Inflammatory macrophage treated with lipopolysaccharide for 4 hours (primary cell): ENCODE results near the gene MUC2.
A peak's percentile ranks its signal among the peaks of the same experiment; 100 is the strongest.

Experiments
- DNase-seq: peaks from one replicate; pipeline ENCODE4 v3.0.0-alpha.2; 2020

MUC2 gene

GRCh38 chr11:1073261-1073724, 1.4 kb upstream of the MUC2 start:
- peak; percentile 78 for DNase-seq

- DNase-seq = no peak
These were observed 827 bp upstream of the MUC2 start for GRCh38 chr11:1073851-1074243.

GRCh38 chr11:1075341-1075911, 752 bp downstream of the MUC2 start:
- no peak for DNase-seq

- no peak for DNase-seq
These were observed 1.5 kb downstream of the MUC2 start for GRCh38 chr11:1076061-1076665.

GRCh38 chr11:1077033-1077416, 2.4 kb downstream of the MUC2 start:
- DNase-seq = no peak

GRCh38 chr11:1077417-1078119, 2.9 kb downstream of the MUC2 start:
- no peak for DNase-seq

- DNase-seq = no peak
These were observed 3.5 kb downstream of the MUC2 start for GRCh38 chr11:1078191-1078601.

- no peak for DNase-seq
These were observed 7.1 kb downstream of the MUC2 start for GRCh38 chr11:1081601-1082311.

GRCh38 chr11:1082346-1082727, 7.7 kb downstream of the MUC2 start:
- DNase-seq = no peak

- no peak for DNase-seq
These were observed 8.3 kb downstream of the MUC2 start for GRCh38 chr11:1082728-1083620.

- no peak for DNase-seq
These were observed 9.2 kb downstream of the MUC2 start for GRCh38 chr11:1083621-1084551.

- no peak for DNase-seq
These were observed 10.1 kb downstream of the MUC2 start for GRCh38 chr11:1084561-1085439.

GRCh38 chr11:1085440-1086170, 10.9 kb downstream of the MUC2 start:
- no peak for DNase-seq

GRCh38 chr11:1086171-1087102, 11.8 kb downstream of the MUC2 start:
- no peak for DNase-seq

- DNase-seq = no peak
These were observed 12.7 kb downstream of the MUC2 start for GRCh38 chr11:1087279-1087960.

GRCh38 chr11:1087961-1088926, 13.6 kb downstream of the MUC2 start:
- no peak for DNase-seq
